Progenitor cell of endocrine pancreas (in vitro differentiated cells): Measurements from ENCODE around the gene CD80. TPM values are rescaled to one million over a fixed set of nuclear protein-coding genes. Genes with fewer than 3 reads are reported as not detected.
"Not testable (repeated sequence)": the region's sequence is repeated elsewhere in the genome, so short reads cannot be mapped to it uniquely, and the experiment has no call there.

Experiments used
- DNase-seq: peaks from one replicate; pipeline ENCODE4 v3.0.0; 2021; ENCODE audit warnings: low spot score; ENCODE audit not compliant: unreplicated experiment
- H3K27ac Mint-ChIP-seq: 2 replicates; pipeline ENCODE4 v1.8.0; 2021; ENCODE audit warnings: mild to moderate bottlenecking, moderate library complexity, mixed read lengths
- H3K27me3 Mint-ChIP-seq: 2 replicates; pipeline ENCODE4 v1.8.0; 2021; ENCODE audit warnings: mixed read lengths
- H3K36me3 Mint-ChIP-seq: 2 replicates; pipeline ENCODE4 v1.8.0; 2022; ENCODE audit warnings: mixed read lengths; ENCODE audit not compliant: insufficient read depth
- H3K4me1 Mint-ChIP-seq: 2 replicates; pipeline ENCODE4 v1.8.0; 2021; ENCODE audit warnings: low read depth, mixed read lengths
- H3K4me3 Mint-ChIP-seq: 2 replicates; pipeline ENCODE4 v1.8.0; 2021; ENCODE audit warnings: low read depth, mild to moderate bottlenecking, moderate library complexity, mixed read lengths
- H3K9me3 Mint-ChIP-seq: 2 replicates; pipeline ENCODE4 v1.8.0; 2021; ENCODE audit warnings: low read depth, mixed read lengths
- total RNA-seq: library from RNA; stranded (reverse); gene quantifications from 2 replicates; pipeline ENCODE4 v1.2.1, GENCODE V29; 2021
- TF ChIP-seq, protein P1 (sequence below): fragments of 200-600 bp; sonication (generic); IDR thresholded peaks from one replicate; pipeline ENCODE4 v1.5.0; 2021; ENCODE audit warnings: antibody characterized with exemption, mild to moderate bottlenecking; ENCODE audit not compliant: unreplicated experiment

The CD80 gene
- total RNA-seq, 1 donor from 2014 or later, result 0.24 TPM

DNA sequence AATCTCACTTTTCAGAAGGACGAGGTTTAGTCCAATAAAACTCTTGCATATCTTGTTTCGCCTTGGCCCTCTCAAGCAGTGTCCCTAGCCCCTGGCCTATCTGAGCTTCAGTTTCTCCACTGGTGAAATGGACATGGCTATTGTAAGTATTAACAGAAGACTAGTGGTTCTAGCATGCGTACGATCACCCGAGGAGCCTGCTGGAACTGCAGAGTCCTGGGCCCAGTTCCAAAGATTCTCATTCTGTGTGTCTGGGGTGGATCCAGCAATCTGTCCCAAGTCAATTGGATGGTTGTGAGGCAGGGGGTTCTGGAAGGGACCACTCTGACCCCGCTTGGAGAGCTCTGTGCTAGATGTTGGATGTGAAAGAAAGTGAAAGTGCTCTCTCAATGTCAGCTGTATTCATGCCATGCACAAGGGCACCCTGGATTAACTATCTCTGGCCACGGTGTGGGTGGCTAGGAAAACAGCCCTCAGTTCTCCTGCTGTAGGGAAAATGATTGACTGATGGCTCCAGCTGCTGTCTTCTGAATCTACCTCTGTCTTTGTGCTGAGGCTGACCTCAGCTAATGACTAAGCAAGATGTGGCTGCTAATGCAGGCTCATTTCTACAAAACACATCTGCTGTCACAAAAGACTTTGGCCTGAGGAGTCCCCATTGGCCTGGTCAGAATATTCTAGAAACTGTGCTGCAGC lies 36.4 kb upstream of the CD80 start:
- Mint-ChIP-seq H3K4me3 (no peak overlapping the region), H3K9me3 (no peaks in the 10 kb centered on the region), H3K36me3 (no peaks in the 10 kb centered on the region), H3K27me3 (peaks cover 11% of the 10 kb centered on the region), H3K4me1 (peaks cover 13% of the 10 kb centered on the region), H3K27ac (no peak overlapping the region)
- DNase-seq, result no peak
- TF ChIP-seq, protein P1, sequence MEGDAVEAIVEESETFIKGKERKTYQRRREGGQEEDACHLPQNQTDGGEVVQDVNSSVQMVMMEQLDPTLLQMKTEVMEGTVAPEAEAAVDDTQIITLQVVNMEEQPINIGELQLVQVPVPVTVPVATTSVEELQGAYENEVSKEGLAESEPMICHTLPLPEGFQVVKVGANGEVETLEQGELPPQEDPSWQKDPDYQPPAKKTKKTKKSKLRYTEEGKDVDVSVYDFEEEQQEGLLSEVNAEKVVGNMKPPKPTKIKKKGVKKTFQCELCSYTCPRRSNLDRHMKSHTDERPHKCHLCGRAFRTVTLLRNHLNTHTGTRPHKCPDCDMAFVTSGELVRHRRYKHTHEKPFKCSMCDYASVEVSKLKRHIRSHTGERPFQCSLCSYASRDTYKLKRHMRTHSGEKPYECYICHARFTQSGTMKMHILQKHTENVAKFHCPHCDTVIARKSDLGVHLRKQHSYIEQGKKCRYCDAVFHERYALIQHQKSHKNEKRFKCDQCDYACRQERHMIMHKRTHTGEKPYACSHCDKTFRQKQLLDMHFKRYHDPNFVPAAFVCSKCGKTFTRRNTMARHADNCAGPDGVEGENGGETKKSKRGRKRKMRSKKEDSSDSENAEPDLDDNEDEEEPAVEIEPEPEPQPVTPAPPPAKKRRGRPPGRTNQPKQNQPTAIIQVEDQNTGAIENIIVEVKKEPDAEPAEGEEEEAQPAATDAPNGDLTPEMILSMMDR, result no peak

DNA sequence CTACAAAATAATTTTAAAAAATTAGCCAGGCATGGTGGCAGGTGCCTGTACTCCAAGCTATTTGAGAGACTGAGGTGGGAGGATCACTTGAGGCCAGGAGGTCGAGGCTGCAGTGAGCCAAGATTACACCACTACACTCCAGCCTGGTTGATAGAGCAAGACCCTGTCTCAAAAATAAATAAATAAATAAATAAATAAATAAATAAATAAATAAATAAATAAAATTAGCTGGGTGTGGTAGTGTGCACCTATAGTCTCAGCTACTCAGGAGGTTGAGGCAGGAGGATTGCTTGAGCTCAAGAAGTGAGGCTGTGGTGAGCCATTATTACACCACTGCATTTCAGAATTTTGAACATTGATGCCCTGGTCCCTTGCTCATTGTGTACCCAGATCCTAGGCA lies 35.5 kb upstream of the CD80 start:
- not testable (repeated sequence) for H3K9me3 Mint-ChIP-seq, H3K36me3 Mint-ChIP-seq, H3K4me3 Mint-ChIP-seq, DNase-seq, H3K27ac Mint-ChIP-seq
- H3K4me1 Mint-ChIP-seq, result peaks cover 13% of the 10 kb centered on the region
- H3K27me3 Mint-ChIP-seq, result peaks cover 13% of the 10 kb centered on the region

DNA sequence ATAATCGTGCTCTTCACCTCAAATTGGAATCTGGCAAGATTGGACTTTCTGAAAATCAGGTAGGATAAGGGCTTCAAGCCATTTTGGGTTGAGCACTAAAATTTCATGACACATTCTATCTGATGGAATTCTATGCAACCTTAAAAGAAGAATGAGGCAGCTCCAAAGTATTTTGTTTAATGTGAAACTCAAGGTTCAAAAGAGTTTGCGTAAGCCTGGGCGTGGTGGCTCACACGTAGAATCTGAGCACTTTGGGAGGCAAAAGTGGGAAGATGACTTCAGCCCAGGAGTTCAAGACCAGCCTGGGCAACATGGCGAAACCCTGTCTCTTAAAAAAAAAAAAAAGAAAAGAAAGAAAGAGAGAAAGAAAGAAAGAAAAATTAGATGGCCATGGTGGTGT lies 34.7 kb upstream of the CD80 start:
- Mint-ChIP-seq H3K27me3 (peaks cover 16% of the 10 kb centered on the region), H3K4me1 (peaks cover 13% of the 10 kb centered on the region)

DNA sequence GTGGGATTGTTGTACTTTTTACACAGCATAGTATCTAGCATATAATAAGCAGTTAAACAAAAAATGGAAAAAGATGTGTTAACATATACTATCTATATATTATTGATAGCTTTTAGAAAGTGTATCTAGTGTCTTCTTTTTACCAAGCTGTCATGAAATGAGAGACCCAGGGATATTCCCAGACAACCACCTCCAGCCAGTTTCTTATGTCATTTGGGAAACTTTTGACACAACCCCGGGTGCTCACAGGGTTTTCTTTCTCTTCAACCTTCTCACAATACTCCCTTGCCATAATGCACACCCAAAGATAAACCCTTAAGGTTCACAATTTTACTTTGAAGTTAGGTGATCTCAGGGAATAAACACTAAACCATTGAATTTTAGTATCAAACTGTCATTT lies 33.4 kb upstream of the CD80 start:
- H3K27me3 Mint-ChIP-seq, result peaks cover 10% of the 10 kb centered on the region
- peaks cover 7% of the 10 kb centered on the region for H3K4me1 Mint-ChIP-seq
- TF ChIP-seq, protein P1, result no peak
- H3K36me3 Mint-ChIP-seq, result peaks cover 1% of the 10 kb centered on the region
- no peak for DNase-seq
- H3K4me3 Mint-ChIP-seq, result no peak overlapping the region
- H3K9me3 Mint-ChIP-seq, result peaks cover 9% of the 10 kb centered on the region
- no peak overlapping the region for H3K27ac Mint-ChIP-seq

More for the DNA sequence above, 34.7 kb upstream of the CD80 start:
- TF ChIP-seq, protein P1, result no peak
- Mint-ChIP-seq H3K9me3 (peaks cover 9% of the 10 kb centered on the region), H3K4me3 (no peak overlapping the region), H3K27ac (no peak overlapping the region), H3K36me3 (peaks cover 1% of the 10 kb centered on the region)
- no peak for DNase-seq

DNA sequence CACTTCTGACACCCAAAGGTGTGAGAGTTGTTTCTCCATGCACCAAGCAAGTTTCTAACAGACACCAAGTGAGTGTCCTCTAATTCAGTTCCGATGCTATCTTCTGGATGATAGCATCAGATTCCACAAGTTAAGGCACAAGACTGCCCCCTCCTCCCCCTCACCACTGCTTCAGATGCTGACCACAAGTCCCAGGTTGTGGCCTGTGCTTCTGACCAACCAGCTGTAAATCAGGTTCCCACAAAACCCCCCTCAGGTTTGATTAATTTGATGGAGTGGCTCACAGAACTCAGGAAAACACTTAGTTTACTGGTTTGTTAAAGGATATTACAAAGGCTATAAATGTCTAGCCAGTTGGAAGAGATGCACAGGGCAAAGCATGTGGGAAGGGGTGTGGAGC lies 31.3 kb upstream of the CD80 start:
- H3K27me3 Mint-ChIP-seq, result peaks cover 7% of the 10 kb centered on the region
- no peak for DNase-seq

More for the DNA sequence above, 31.3 kb upstream of the CD80 start:
- TF ChIP-seq, protein P1, result no peak
- Mint-ChIP-seq H3K9me3 (peaks cover 9% of the 10 kb centered on the region), H3K4me1 (no peaks in the 10 kb centered on the region), H3K36me3 (peaks cover 1% of the 10 kb centered on the region), H3K4me3 (no peak overlapping the region), H3K27ac (no peak overlapping the region)
